Measurements from ENCODE around the gene LSM12.
"Not testable (repeated sequence)": the region's sequence is repeated elsewhere in the genome, so short reads cannot be mapped to it uniquely, and the experiment has no call there.

The LSM12 gene

GRCh38 chr17:44074231-44074910, 7.9 kb upstream of the LSM12 start:
- no peak for DNase-seq

- peak; percentile 27 for DNase-seq
These were observed 5.3 kb upstream of the LSM12 start for GRCh38 chr17:44071772-44072171.

- DNase-seq, result no peak
These were observed 4.7 kb upstream of the LSM12 start for GRCh38 chr17:44071198-44071520.

GRCh38 chr17:44070455-44071197, 4.2 kb upstream of the LSM12 start, which contains the start of gene G6PC3:
Gene G6PC3, plus strand, starts transcription at chr17:44070735. Its CDS starts 231 bp downstream, at chr17:44070966.
- DNase-seq, result peak; percentile 96

GRCh38 chr17:44069974-44070454, 3.5 kb upstream of the LSM12 start:
- DNase-seq, result peak; percentile 63

- DNase-seq, result no peak
These were observed 1.1 kb upstream of the LSM12 start for GRCh38 chr17:44067545-44067940.

- DNase-seq, result peak; percentile 9
These were observed 735 bp downstream of the LSM12 start for GRCh38 chr17:44065668-44066203.

GRCh38 chr17:44063704-44064639, 2.5 kb downstream of the LSM12 start:
- DNase-seq, result no peak

GRCh38 chr17:44062871-44063270, 3.6 kb downstream of the LSM12 start:
- no peak for DNase-seq

- DNase-seq, result no peak
These were observed 5.0 kb downstream of the LSM12 start for GRCh38 chr17:44061446-44061845.

GRCh38 chr17:44059101-44059892, 7.2 kb downstream of the LSM12 start:
- DNase-seq, result no peak

- peak; percentile 76 for DNase-seq
These were observed 13.2 kb downstream of the LSM12 start for GRCh38 chr17:44053125-44053872.

- no peak for DNase-seq
These were observed 17.0 kb downstream of the LSM12 start for GRCh38 chr17:44049294-44050060.

- DNase-seq, result not testable (repeated sequence)
These were observed 19.6 kb downstream of the LSM12 start for GRCh38 chr17:44046893-44047292.

GRCh38 chr17:44045486-44045885, 21.0 kb downstream of the LSM12 start:
- DNase-seq, result no peak

- no peak for DNase-seq
These were observed 22.4 kb downstream of the LSM12 start for GRCh38 chr17:44044071-44044470.

GRCh38 chr17:44043272-44043696, 23.2 kb downstream of the LSM12 start:
- no peak for DNase-seq

- DNase-seq, result no peak
These were observed 26.4 kb downstream of the LSM12 start for GRCh38 chr17:44039829-44040635.

- no peak for DNase-seq
These were observed 27.9 kb downstream of the LSM12 start for GRCh38 chr17:44038604-44039011.

GRCh38 chr17:44037471-44037870, 29.0 kb downstream of the LSM12 start:
- DNase-seq, result no peak

Data from hematopoietic multipotent progenitor cell treated with erythropoietin and hydrocortisone succinate and interleukin-3 and kit ligand, for 8 days (in vitro differentiated cells).